Stomach smooth muscle (tissue), 2 donors: ENCODE data around the gene SMYD2.

Experiments
- H3K27ac ChIP-seq: one replicate; pipeline ENCODE4 v1.7.0; 2013; ENCODE audit warnings: mild to moderate bottlenecking, low read length, inconsistent platforms
- H3K27me3 ChIP-seq, 2 donors: one replicate each; pipeline ENCODE4 v1.7.0; 2013; ENCODE audit warnings: low read length in 2 of 2; ENCODE audit not compliant: insufficient read depth in 2 of 2, control insufficient read depth in 1 of 2
- H3K36me3 ChIP-seq, 2 donors: one replicate each; pipeline ENCODE4 v1.7.0; 2013; ENCODE audit warnings: low read length in 2 of 2; ENCODE audit not compliant: control insufficient read depth in 2 of 2, insufficient read depth in 2 of 2
- H3K4me1 ChIP-seq: one replicate; pipeline ENCODE4 v1.7.0; 2013; ENCODE audit warnings: low read length; ENCODE audit not compliant: control insufficient read depth, insufficient read depth
- H3K4me3 ChIP-seq, 2 donors: one replicate each; pipeline ENCODE4 v1.7.0; 2013; ENCODE audit warnings: low read length in 2 of 2
- H3K9ac ChIP-seq, 2 donors: one replicate each; pipeline ENCODE4 v1.7.0; 2013; ENCODE audit warnings: low read length in 2 of 2, mild to moderate bottlenecking in 1 of 2
- H3K9me3 ChIP-seq, 2 donors: one replicate each; pipeline ENCODE4 v1.7.0; 2013; ENCODE audit warnings: low read length in 2 of 2; ENCODE audit not compliant: control insufficient read depth in 2 of 2
- donor health status: healthy.
- donor health status: Pancreatic carcinoma.

Gene SMYD2

DNA sequence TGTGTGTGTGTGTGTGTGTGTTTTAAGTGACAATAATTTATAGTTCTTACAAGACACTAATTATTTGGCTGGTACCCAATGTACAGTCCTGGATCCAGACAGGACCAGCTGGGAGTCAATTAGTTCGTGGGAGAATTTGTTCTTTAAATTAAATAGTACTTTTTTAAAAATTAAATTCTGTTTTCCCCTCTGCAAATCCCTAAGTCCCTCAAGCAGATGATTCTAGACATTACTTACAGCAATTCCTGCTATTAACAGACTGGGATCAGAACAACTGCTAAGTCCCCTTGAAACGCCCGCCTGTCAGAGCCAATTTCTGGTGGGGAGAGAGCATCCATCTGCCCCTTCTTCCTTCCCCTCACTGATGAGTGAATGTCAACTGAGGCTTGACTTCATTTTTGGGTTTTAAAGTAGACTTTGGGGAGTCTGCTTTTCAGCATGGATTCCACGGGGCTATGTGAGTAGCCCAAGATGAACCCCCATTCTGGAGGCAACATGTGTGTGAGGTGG lies 83.9 kb downstream of the SMYD2 start:
- Histone ChIP-seq H3K36me3 (peaks cover 38 to 40% of the 10 kb centered on the region in 2 donors), H3K9ac (no peak overlapping the region), H3K4me1 (no peaks in the 10 kb centered on the region), H3K27ac (no peak overlapping the region), H3K27me3 (no peaks in the 10 kb centered on the region), H3K4me3 (no peak overlapping the region), H3K9me3 (no peaks in the 10 kb centered on the region)

DNA sequence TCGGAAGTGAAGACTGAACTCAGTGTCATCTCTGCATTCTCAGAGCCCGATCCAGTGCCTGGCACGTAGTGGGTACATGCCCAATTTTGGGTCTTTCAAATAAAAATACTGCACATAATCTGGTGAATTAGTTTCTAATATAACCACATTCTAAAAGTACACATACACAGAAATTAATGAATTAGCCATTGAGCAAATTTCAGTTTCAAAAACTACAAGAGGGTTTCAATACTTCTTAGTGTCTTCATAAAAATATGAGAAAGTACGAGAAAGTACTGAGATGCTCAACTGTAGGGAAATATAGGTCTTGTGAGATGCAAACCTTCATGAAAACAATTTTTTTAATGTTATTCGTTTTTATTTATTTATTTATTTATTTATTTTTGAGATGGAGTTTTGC lies 86.9 kb downstream of the SMYD2 start:
- H3K36me3 ChIP-seq: peaks cover 27 to 40% of the 10 kb centered on the region in 2 donors
- H3K4me3 ChIP-seq: no peak overlapping the region
- H3K9ac ChIP-seq: no peak overlapping the region

DNA sequence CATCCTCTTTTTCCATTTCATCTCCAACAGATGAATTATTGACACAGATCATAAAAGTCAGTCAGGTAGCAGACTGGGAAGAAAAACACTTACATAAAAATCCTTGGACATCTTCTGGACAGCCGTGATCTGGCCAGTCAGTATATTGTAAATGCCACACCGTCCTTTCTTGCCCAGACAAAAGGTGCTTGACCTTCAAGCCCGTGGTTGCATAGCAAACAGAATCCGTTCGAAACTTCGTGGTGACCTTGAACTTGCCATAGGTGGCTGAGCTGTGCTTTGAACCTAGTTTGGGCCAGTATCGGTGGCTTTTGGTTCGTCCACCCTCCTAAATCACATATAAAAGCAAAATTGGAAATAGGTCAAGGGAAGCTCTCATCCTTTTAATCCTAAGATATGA lies 88.4 kb downstream of the SMYD2 start:
- no peaks in the 10 kb centered on the region for H3K9me3 ChIP-seq
- peaks cover 19 to 28% of the 10 kb centered on the region in 2 donors for H3K36me3 ChIP-seq
- H3K4me3 ChIP-seq: no peak overlapping the region
- H3K4me1 ChIP-seq: peaks cover 3% of the 10 kb centered on the region
- no peak overlapping the region for H3K9ac ChIP-seq
- H3K27me3 ChIP-seq: no peaks in the 10 kb centered on the region
- no peak overlapping the region for H3K27ac ChIP-seq

More for the DNA sequence above, 86.9 kb downstream of the SMYD2 start:
- no peaks in the 10 kb centered on the region for H3K4me1 ChIP-seq
- H3K27me3 ChIP-seq: no peaks in the 10 kb centered on the region
- no peaks in the 10 kb centered on the region for H3K9me3 ChIP-seq
- H3K27ac ChIP-seq: no peak overlapping the region

DNA sequence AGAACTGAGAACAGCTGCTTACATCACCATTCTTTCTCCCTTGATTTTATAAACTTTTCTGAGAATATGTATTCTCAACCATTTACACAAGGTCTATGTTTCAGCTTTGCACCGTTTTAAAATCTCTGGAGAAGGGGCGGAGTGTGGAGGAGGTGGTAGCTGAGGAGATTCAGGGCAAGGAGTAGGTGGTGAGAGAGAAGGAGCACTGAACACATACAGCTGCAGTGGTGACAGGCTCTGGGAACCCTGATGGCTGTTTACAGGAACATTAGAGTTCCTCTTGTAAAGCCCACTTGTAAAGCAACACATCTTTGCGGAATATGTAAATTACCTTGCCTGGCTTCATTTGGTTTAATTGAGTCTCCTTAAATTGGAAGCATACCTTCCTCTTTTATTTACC lies 89.7 kb downstream of the SMYD2 start:
- no peaks in the 10 kb centered on the region for H3K9me3 ChIP-seq
- no peak overlapping the region for H3K4me3 ChIP-seq
- no peak overlapping the region for H3K9ac ChIP-seq
- H3K27me3 ChIP-seq: no peaks in the 10 kb centered on the region
- no peak overlapping the region for H3K27ac ChIP-seq
- H3K36me3 ChIP-seq: peaks cover 19 to 28% of the 10 kb centered on the region in 2 donors
- peaks cover 4% of the 10 kb centered on the region for H3K4me1 ChIP-seq

DNA sequence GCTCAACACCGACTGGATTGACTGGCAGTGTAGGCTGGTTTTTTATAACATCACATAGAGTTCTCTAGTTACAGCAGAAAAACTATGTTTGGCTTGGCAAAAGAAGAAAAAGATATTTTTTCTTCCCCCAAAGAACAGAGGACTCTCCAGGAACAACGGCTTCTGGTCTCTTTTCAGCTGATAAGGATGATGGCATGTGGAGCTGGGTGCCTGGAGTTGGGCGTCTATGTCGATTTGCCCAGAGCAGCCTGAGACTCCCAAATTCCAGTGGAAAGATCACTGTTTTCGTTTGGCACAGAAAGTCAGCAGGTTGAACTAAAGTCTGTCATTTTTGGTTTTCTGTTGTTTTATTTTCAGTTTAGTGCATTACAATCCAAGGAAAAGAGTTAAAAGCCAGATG lies 91.1 kb downstream of the SMYD2 start:
- peaks cover 25 to 31% of the 10 kb centered on the region in 2 donors for H3K36me3 ChIP-seq
- H3K27me3 ChIP-seq: no peaks in the 10 kb centered on the region
- H3K27ac ChIP-seq: no peak overlapping the region

DNA sequence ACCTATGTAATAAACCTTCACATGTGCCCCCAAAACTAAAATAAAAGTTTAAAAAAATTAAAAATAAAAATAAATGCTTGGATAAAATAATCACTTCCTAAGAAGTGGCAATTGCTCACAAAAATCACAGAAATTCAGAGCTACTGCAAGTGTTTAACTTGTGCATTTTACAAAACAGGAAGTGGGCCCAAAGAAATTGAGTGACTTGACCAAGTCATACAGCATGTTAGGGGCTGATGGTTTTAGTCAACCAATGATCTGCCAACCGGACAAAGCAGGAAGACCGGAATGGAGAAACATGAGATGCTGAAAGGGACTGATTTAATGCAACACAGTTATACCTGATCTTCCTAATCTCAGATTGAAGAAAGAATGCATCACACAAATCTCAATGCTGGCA lies 96.5 kb downstream of the SMYD2 start:
- H3K27ac ChIP-seq: no peak overlapping the region
- H3K4me1 ChIP-seq: peaks cover 7% of the 10 kb centered on the region
- peaks cover 7 to 20% of the 10 kb centered on the region in 2 donors for H3K36me3 ChIP-seq
- no peak overlapping the region for H3K4me3 ChIP-seq
- H3K9me3 ChIP-seq: no peaks in the 10 kb centered on the region
- H3K27me3 ChIP-seq: no peaks in the 10 kb centered on the region
- no peak overlapping the region for H3K9ac ChIP-seq

More for the DNA sequence above, 91.1 kb downstream of the SMYD2 start:
- H3K9me3 ChIP-seq: no peaks in the 10 kb centered on the region
- peaks cover 4% of the 10 kb centered on the region for H3K4me1 ChIP-seq
- no peak overlapping the region for H3K4me3 ChIP-seq
- H3K9ac ChIP-seq: no peak overlapping the region

DNA sequence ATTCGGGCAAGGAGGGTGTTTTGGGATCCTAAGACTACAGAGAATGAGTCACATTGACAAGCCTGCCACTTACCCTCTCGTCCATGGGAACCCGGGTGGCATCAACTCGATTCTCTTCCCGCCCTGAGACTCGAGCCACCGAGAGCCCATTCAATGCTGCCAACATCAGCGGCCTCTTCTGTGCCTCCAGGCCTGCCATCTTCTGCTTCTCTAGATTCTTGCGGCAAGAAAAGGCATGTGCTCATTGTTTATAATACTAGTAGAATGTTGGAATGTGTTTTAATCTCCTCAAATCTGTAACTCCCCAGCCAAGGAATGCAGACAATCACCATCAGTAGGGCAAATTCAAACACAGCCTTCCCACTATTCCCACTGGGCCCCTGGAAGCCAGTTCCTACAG lies 96.9 kb downstream of the SMYD2 start:
- Histone ChIP-seq H3K9ac (no peak overlapping the region), H3K27me3 (no peaks in the 10 kb centered on the region), H3K9me3 (no peaks in the 10 kb centered on the region), H3K27ac (no peak overlapping the region), H3K4me1 (peaks cover 7% of the 10 kb centered on the region), H3K36me3 (peaks cover 8 to 20% of the 10 kb centered on the region in 2 donors), H3K4me3 (no peak overlapping the region)

DNA sequence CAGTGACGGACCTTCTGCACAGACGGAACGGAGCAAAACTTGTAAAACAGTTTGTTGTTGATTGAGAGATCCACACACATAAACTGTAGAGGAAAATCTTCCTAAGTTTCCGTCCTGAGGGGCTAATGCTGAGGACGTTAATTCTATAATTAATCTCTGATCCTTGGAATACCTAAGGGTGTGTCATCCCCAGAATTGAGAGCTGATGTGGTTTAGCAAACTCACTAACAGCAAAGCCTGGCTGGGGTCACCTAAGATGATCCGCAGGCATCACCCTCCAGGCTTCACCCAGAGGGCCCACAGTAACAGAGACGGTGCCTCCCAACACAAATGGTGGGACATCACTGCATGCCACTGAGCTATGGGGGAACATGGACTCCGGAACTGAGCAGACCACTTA lies 97.5 kb downstream of the SMYD2 start:
- Histone ChIP-seq H3K36me3 (peaks cover 14 to 26% of the 10 kb centered on the region in 2 donors), H3K9me3 (no peaks in the 10 kb centered on the region), H3K27ac (no peak overlapping the region), H3K4me1 (peaks cover 7% of the 10 kb centered on the region), H3K27me3 (no peaks in the 10 kb centered on the region), H3K4me3 (no peak overlapping the region), H3K9ac (no peak overlapping the region)

DNA sequence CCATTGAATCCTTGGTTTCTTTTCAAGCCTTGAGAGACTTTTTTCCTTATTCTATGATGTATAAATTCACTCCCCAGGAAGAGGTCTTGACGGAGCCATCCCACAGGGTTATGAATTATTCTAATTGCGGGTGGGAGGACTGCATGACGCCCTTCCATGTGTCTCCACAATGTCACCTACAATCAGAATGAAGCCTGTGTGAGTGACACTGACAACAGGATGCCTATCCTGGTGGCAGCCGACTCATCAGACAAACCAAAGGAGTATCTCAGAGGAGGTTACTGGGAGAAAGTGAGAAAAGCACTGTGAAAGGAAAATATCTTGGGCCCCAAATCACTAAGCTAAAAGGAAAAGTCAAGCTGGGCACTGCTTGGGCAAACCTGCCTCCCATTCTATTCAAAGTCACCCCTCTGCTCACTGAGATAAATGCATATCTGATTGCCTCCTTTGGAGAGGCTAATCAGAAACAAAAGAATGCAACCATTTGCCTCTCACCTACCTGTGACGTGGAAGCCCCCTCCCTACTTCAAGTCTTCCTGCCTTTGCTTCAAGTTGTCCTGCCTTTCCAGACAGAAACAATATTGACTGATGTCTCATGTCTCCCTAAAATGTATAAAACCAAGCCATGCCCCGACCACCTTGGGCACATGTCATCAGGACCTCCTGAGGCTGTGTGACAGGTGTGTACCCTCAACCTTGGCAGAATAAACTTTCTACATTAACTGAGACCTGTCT lies 98.4 kb downstream of the SMYD2 start:
- Histone ChIP-seq H3K4me1 (peaks cover 4% of the 10 kb centered on the region), H3K4me3 (no peak overlapping the region), H3K27ac (no peak overlapping the region), H3K9ac (no peak overlapping the region), H3K36me3 (peaks cover 22 to 29% of the 10 kb centered on the region in 2 donors), H3K27me3 (no peaks in the 10 kb centered on the region), H3K9me3 (no peaks in the 10 kb centered on the region)

DNA sequence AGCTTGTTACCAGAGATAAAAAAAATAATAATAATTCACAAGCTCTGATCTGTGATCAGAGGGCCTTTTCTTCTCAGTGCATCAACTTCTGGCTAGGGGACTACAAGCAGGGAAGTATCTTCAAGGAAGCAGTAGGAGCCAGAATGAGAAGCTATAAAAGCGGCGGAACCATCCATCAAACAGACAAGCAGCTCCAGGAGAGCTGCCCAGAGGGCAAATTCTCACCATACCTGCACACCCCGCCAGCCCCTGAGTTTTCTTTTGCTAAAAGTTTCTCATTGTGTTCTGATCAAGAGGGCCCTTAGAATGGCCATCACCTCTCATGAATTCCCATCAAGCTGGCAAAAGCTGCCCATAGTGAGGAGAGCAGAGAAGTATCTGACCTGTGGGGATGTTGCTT lies 99.4 kb downstream of the SMYD2 start:
- H3K9ac ChIP-seq: no peak overlapping the region
- H3K27ac ChIP-seq: no peak overlapping the region
- no peaks in the 10 kb centered on the region for H3K27me3 ChIP-seq
- H3K9me3 ChIP-seq: no peaks in the 10 kb centered on the region
- H3K4me3 ChIP-seq: no peak overlapping the region
- H3K4me1 ChIP-seq: peaks cover 3% of the 10 kb centered on the region
- peaks cover 23 to 29% of the 10 kb centered on the region in 2 donors for H3K36me3 ChIP-seq

DNA sequence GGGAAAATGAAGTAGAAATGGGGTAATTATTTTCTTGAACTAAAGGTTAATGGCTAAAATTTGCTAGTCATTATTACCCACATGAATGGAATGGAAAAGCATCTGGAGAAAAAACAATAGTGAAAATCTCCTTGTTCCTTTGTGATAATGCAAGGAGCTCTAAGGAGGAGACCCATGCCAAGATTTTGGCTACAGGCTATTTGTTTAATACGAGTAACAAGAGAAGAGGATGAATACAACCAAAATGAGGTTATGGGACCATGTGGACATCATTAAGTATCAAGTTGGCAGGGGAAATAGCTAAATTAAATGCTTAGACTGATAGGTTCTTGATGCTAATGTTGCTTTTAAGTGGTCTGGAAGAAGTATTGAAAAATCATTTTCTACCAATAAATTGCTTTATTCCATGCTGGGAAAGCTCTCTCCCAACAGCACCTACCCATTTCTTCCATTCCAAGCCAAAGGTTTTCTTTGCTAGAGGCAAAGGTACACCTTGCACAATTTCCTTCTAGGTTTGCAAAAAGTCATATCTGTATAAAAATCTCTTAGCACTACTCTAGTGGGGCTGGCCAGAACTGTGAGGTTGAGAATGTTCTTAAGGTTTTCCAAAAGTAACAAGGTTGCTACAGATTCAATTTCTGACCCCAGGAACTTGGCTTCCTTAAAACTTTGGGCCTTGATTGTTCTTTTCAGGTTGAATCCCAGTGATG lies 100.2 kb downstream of the SMYD2 start:
- no peaks in the 10 kb centered on the region for H3K27me3 ChIP-seq
- H3K9me3 ChIP-seq: no peaks in the 10 kb centered on the region
- H3K36me3 ChIP-seq: peaks cover 17 to 25% of the 10 kb centered on the region in 2 donors
- no peak overlapping the region for H3K27ac ChIP-seq
- peaks cover 3% of the 10 kb centered on the region for H3K4me1 ChIP-seq
- no peak overlapping the region for H3K4me3 ChIP-seq
- H3K9ac ChIP-seq: no peak overlapping the region
